GM12875 (cell line): ENCODE results near the gene EFCAB11.

ENCODE experiments used
- H3K4me3 ChIP-seq: one replicate; pipeline ENCODE4 v1.5.1; 2011; ENCODE audit warnings: low read depth, low read length, control low read depth
- CTCF ChIP-seq: IDR thresholded peaks from 2 replicates; pipeline ENCODE4 v1.5.1; 2011; ENCODE audit warnings: low read depth, mild to moderate bottlenecking, control low read depth, inconsistent platforms, low read length, moderate library complexity, borderline replicate concordance; ENCODE audit not compliant: insufficient read depth

The EFCAB11 gene

GRCh38 chr14:89757313-89757939 is 197.1 kb downstream of the EFCAB11 start:
- no peak for TF ChIP-seq CTCF
- H3K4me3 ChIP-seq: no peak overlapping the region

GRCh38 chr14:89755816-89756215 is 198.7 kb downstream of the EFCAB11 start:
- no peak overlapping the region for H3K4me3 ChIP-seq
- TF ChIP-seq CTCF: no peak

GRCh38 chr14:89753828-89754412 is 200.6 kb downstream of the EFCAB11 start:
- no peak overlapping the region for H3K4me3 ChIP-seq
- no peak for TF ChIP-seq CTCF

- no peak overlapping the region for H3K4me3 ChIP-seq
- TF ChIP-seq CTCF: no peak
Measured at GRCh38 chr14:89750908-89751392, 203.6 kb downstream of the EFCAB11 start.

- no peak overlapping the region for H3K4me3 ChIP-seq
- TF ChIP-seq CTCF: no peak
Measured at GRCh38 chr14:89750281-89750755, 204.2 kb downstream of the EFCAB11 start.

GRCh38 chr14:89748004-89748403 is 206.5 kb downstream of the EFCAB11 start:
- no peak for TF ChIP-seq CTCF
- no peak overlapping the region for H3K4me3 ChIP-seq

GRCh38 chr14:89747126-89747525 is 207.4 kb downstream of the EFCAB11 start:
- no peak for TF ChIP-seq CTCF
- H3K4me3 ChIP-seq: no peak overlapping the region
